Measurements from ENCODE around the gene FIBP. TPM values are rescaled to one million over a fixed set of nuclear protein-coding genes. Genes with fewer than 3 reads are reported as not detected.

The FIBP gene
- total RNA-seq, 1 donor = 193 TPM

- peak; percentile 90 to 100 (median 97) for DNase-seq (ENCODE audit: low read depth in 2 of 3, low spot score in 2 of 3)
These were observed 27.8 kb downstream of the FIBP start, which contains the start of gene MUS81 for GRCh38 chr11:65860278-65861164. MUS81 (plus strand) TSS chr11:65860433; CDS start chr11:65860754, 321 bp downstream.

- DNase-seq (ENCODE audit: low read depth in 2 of 3, low spot score in 2 of 3) = no peak
These were observed 28.4 kb downstream of the FIBP start for GRCh38 chr11:65859812-65860277.

- peak; percentile 79 to 99 (median 98) for DNase-seq (ENCODE audit: low read depth in 2 of 3, low spot score in 2 of 3)
These were observed 29.0 kb downstream of the FIBP start for GRCh38 chr11:65859095-65859811.

- DNase-seq (ENCODE audit: low read depth in 2 of 3, low spot score in 2 of 3) = peak in 1 of 3 donors; percentile 53
These were observed 29.6 kb downstream of the FIBP start for GRCh38 chr11:65858681-65859087.

- DNase-seq (ENCODE audit: low read depth in 2 of 3, low spot score in 2 of 3) = peak; percentile 89 to 98 (median 97)
These were observed 30.2 kb downstream of the FIBP start, which contains the start of gene CFL1 for GRCh38 chr11:65857853-65858680. CFL1 (minus strand) TSS chr11:65858180; CDS start chr11:65858099, 81 bp downstream.

- DNase-seq (ENCODE audit: low read depth in 2 of 3, low spot score in 2 of 3) = peak in 2 of 3 donors; percentile 49 to 55
These were observed 30.8 kb downstream of the FIBP start for GRCh38 chr11:65857500-65857852.

- DNase-seq (ENCODE audit: low read depth in 2 of 3, low spot score in 2 of 3) = peak; percentile 52 to 63 (median 62)
These were observed 31.4 kb downstream of the FIBP start for GRCh38 chr11:65856689-65857499.

- no peak for DNase-seq (ENCODE audit: low read depth in 2 of 3, low spot score in 2 of 3)
These were observed 32.3 kb downstream of the FIBP start for GRCh38 chr11:65855927-65856363.

GRCh38 chr11:65854852-65855837 is 33.1 kb downstream of the FIBP start:
- no peak for DNase-seq (ENCODE audit: low read depth in 2 of 3, low spot score in 2 of 3)

GRCh38 chr11:65854161-65854592 is 34.1 kb downstream of the FIBP start:
- no peak for DNase-seq (ENCODE audit: low read depth in 2 of 3, low spot score in 2 of 3)

GRCh38 chr11:65853246-65853979 is 34.9 kb downstream of the FIBP start:
- no peak for DNase-seq (ENCODE audit: low read depth in 2 of 3, low spot score in 2 of 3)

GRCh38 chr11:65852508-65853245 is 35.6 kb downstream of the FIBP start:
- no peak for DNase-seq (ENCODE audit: low read depth in 2 of 3, low spot score in 2 of 3)

GRCh38 chr11:65851811-65852507 is 36.3 kb downstream of the FIBP start:
- DNase-seq (ENCODE audit: low read depth in 2 of 3, low spot score in 2 of 3) = no peak

GRCh38 chr11:65851083-65851579 is 37.1 kb downstream of the FIBP start:
- peak in 1 of 3 donors; percentile 31 for DNase-seq (ENCODE audit: low read depth in 2 of 3, low spot score in 2 of 3)

GRCh38 chr11:65850217-65851082 is 37.8 kb downstream of the FIBP start:
- DNase-seq (ENCODE audit: low read depth in 2 of 3, low spot score in 2 of 3) = no peak

All from hematopoietic multipotent progenitor cell (in vitro differentiated cells).